Retina (tissue), 1 donor: ENCODE results near the gene DDX3X.
"Not testable (repeated sequence)": the region's sequence is repeated elsewhere in the genome, so short reads cannot be mapped to it uniquely, and the experiment has no call there.

Experiments used
- DNase-seq: peaks from one replicate; pipeline ENCODE4 v3.0.0-alpha.2; 2016

DDX3X gene

DNA sequence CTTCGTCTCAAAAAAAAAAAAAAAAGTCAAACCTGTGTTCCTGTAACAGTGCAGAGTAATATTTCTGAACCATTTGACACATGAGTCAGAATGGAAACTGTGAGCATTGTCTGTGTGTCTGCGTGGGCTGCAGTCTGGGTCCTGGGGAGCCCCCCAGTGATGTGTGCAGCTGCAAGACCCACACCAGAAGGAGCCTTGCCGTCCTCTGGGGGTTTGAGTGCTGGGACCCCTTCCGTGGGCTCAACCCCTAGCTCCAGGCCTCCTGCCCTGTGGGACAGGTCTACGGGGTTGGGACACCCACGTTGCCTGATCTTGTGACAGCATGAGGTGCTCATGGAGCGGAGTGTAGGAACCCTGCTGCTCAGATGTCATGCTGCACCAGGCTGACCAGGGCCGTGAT is 43.7 kb downstream of the DDX3X start:
- no peak for DNase-seq

GRCh38 chrX:41381685-41382084 is 47.7 kb downstream of the DDX3X start:
- no peak for DNase-seq

DNA sequence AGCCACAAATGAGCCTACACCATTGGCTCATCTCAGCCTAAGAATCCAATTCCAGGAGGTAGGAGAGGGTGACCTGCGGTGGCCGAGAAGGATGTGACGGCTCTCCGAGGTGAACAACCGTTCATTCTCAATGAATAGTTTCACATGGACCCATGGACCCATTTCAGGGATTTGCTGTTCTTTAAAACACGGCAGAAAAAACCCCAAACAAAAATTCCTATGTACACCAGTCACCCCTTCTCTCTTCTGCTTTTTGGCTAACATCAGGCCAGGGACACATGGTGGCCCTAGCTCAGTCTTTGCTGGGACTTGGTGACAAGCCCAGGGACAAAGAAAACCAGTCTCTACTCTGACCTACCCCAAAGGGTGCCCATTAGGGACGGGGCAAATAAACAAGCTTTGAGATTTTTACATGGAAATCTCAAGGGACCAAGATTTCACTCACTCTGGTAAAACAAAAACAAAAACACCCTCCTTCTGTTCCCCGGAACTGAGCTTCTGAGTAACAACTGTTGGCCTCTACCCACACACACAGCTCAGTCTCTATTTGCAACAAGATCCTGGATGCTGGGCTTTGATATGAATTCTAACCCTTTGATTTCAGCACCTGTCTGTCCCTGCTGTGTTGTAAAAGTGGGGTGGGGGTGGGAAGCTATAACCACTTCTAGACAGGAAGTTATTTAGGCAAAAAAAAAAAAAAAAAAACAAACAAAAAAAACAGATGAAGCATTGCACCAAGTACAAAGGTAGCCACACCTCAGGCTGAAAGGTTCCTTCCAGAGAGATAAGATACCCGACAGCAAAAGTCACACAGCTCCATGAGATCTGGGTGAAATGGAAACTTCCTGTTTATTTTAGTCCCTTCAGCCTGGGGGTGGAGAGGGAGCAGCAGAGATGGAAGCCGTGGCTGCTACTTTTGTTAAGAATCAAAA is 49.0 kb downstream of the DDX3X start:
- DNase-seq: no peak

DNA sequence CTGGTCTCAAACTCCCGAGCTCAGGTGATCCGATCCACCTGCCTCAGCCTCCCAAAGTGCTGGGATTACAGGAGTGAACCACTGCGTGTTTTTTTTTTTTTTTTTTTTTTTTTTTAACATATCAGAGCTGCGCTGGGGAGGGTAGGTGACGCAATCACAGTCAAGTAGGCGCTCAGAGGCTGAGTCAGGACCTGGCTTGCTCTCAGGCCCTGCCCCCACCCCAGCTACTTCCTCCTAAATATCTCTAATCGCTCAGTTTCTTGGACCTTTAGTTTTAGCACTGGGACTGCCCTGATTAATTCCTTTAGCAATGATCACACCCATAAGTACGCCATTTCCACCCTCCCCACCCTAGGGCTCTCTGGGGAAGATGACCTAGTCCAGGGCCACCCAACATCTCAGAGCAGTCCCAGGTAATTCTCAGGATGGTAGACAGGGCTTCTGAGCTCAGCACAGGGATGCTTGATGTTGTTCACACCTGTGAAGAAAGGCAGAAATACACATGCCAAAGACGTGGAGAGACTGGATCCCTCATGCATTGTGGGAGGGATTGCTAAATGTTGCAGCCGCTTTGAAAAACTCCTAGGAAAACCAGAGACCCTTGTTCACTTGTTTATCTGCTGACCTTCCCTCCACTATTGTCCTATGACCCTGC is 50.2 kb downstream of the DDX3X start:
- no peak for DNase-seq

GRCh38 chrX:41386222-41386990 is 52.4 kb downstream of the DDX3X start:
- DNase-seq: no peak

GRCh38 chrX:41388543-41388942 is 54.6 kb downstream of the DDX3X start:
- DNase-seq: no peak

DNA sequence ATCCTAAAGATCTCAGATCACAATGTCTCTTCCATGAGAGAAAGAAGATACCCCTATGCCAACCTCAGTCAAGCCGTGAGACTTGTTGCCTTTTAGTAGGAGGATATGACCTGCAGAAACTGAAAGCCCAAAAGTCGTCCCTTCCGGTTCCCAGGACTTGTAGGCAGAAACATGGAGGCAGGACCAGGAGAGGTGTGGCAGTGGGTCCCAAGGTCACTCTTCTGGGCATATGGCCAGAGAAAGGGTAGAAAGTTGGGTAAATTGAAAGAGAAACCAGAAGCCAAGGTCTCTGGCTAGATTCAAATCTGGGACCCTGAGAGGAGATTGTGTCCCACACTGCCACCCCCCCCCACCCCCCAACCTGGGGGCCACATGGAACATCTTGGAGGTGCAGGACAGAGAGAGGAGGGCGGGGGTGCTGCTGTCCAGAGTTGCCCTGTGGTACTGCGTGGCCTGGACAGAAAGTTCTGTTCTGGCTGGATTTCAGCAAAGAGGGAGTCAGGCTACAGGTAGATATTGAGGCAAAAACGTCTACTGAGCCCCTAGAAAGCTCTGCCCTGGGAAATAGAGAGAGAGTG is 55.4 kb downstream of the DDX3X start:
- DNase-seq: no peak

DNA sequence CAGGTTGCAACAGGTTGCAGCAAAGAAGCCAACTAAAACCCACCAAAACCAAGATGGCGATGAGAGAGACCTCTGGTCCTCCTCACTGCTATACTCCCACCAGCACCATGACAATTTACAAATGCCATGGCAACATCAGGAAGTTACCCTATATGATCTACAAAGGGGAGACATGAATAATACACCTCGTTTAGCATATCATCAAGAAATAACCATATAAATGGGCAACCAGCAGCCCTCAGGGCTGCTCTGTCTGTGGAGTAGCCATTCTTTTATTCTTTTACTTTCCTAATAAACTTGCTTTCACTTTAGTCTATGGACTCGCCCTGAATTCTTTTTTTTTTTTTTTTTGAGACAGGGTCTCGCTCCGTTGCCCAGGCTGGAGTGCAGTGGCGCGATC is 56.6 kb downstream of the DDX3X start:
- DNase-seq: not testable (repeated sequence)

DNA sequence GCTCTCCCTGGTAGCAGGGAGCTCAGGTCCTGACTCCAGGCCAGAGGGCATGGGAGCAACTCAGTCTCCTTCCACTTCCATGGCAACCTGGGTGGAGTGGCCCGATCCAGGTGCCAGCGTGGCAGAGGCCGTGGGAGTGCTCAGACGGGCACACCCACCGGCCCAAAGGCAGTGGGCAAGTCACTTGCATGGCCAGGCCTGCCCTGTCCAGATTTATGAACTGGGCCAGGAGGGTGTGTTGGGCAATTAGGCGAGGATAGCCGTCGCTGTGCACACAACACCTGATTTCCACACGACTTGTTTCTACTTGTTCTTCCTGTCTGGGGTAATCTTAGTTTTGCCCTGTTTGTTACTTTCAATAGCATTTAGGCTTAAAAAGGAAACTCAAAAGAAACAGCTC is 57.6 kb downstream of the DDX3X start:
- no peak for DNase-seq

- no peak for DNase-seq
Measured at GRCh38 chrX:41394293-41394692, 60.3 kb downstream of the DDX3X start.

GRCh38 chrX:41397219-41397618 is 63.3 kb downstream of the DDX3X start:
- DNase-seq: no peak

GRCh38 chrX:41397768-41398167 is 63.8 kb downstream of the DDX3X start:
- DNase-seq: no peak

GRCh38 chrX:41402556-41402955 is 68.6 kb downstream of the DDX3X start:
- DNase-seq: not testable (repeated sequence)

DNA sequence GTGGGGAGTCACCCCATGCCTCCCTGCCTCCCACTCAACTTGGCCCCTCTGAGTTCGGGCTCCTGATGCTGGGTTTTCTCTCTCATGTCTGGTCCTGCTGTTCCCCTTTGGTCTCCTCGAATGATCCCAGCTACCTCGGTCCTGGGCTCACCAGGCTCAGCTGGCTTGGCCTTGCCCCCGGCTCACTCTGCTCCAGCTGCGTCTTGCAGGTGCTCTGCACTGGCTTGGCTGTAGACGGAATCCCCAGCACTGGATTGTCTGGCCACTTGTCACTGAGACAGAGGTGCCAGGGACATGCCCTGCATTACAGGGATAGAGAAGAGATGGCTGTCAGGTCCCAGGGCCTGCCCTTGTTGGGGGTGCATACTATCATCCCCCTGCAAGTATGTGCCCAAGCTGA is 71.6 kb downstream of the DDX3X start:
- no peak for DNase-seq

- DNase-seq: no peak
Measured at GRCh38 chrX:41406201-41406600, 72.2 kb downstream of the DDX3X start.

- DNase-seq: no peak
Measured at GRCh38 chrX:41407816-41408215, 73.9 kb downstream of the DDX3X start.

GRCh38 chrX:41408576-41408975 is 74.6 kb downstream of the DDX3X start:
- no peak for DNase-seq

- DNase-seq: no peak
Measured at GRCh38 chrX:41409006-41409405, 75.0 kb downstream of the DDX3X start.

GRCh38 chrX:41411222-41411621 is 77.3 kb downstream of the DDX3X start:
- not testable (repeated sequence) for DNase-seq

DNA sequence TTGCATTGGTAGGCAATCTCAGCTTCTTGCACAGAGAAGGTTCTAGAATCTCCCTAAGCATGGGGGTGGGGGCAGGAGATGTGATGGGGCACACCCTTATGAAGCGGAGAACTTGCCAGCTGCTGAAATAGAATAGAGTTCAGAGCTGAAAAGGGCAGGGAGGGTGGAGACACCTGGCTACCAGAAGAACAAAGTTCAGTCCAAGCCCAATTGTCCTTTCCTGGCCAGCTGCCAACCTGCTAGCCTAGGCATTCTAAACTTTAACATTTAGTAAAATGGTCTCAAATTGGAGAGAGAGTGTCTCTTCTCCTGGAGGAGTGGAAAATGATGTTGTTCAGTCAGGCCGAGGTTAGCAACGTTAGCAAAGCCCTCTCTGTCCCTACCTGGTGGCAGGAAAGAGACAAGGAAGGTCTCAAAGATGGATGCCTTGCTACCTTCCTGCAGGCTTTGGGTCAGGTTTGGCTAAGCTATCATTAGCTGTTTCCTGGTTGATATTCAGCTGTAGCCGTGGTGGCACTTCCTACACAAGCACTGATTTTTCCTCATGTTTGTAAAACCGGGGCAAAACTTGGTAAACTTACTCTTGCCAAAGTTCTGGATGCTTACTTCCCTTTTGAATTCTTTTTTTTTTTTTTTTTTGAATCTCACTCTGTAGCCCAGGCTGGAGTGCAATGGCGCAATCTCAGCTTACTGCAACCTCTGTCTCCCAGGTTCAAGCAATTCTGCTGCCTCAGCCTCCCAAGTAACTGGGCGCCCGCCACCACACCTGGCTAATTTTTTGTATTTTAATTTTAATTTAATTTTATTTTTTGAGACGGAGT is 78.5 kb downstream of the DDX3X start:
- no peak for DNase-seq
